H9 (cell line): ENCODE results near the gene CALCOCO1. TPM values are rescaled to one million over a fixed set of nuclear protein-coding genes. Genes with fewer than 3 reads are reported as not detected.
A peak's percentile ranks its signal among the peaks of the same experiment; 100 is the strongest.

Experiments
- DNase-seq: peaks from one replicate; pipeline ENCODE4 v3.0.0-alpha.2; 2017
- H2AFZ ChIP-seq: one replicate; pipeline ENCODE4 v1.6.1; 2013; ENCODE audit warnings: mild to moderate bottlenecking, low read length, control low read depth, moderate library complexity
- H2AK5ac ChIP-seq: 2 replicates; pipeline ENCODE4 v1.6.1; 2013; ENCODE audit warnings: low read length, control low read depth, mixed read lengths; ENCODE audit not compliant: insufficient read length
- H2BK120ac ChIP-seq: one replicate; pipeline ENCODE4 v1.6.1; 2013; ENCODE audit warnings: low read depth, mild to moderate bottlenecking, low read length, control low read depth, inconsistent platforms; ENCODE audit not compliant: poor library complexity, severe bottlenecking
- H2BK12ac ChIP-seq: 2 replicates; pipeline ENCODE4 v1.6.1; 2013; ENCODE audit warnings: low read length, control low read depth, mixed read lengths, low read depth; ENCODE audit not compliant: insufficient read length
- H2BK15ac ChIP-seq: 2 replicates; pipeline ENCODE4 v1.6.1; 2013; ENCODE audit warnings: low read depth, low read length, control low read depth
- H2BK20ac ChIP-seq: one replicate; pipeline ENCODE4 v1.6.1; 2013; ENCODE audit warnings: low read depth, mild to moderate bottlenecking, low read length, control low read depth, inconsistent platforms; ENCODE audit not compliant: poor library complexity, severe bottlenecking
- H2BK5ac ChIP-seq: 2 replicates; pipeline ENCODE4 v1.6.1; 2013; ENCODE audit warnings: low read length, control low read depth, mixed read lengths; ENCODE audit not compliant: insufficient read length
- H3K14ac ChIP-seq: 2 replicates; pipeline ENCODE4 v1.6.1; 2013; ENCODE audit warnings: low read length, control low read depth; ENCODE audit not compliant: insufficient read depth
- H3K18ac ChIP-seq: 2 replicates; pipeline ENCODE4 v1.6.1; 2013; ENCODE audit warnings: low read depth, mild to moderate bottlenecking, mixed read lengths, low read length, control low read depth; ENCODE audit not compliant: insufficient read length
- H3K23ac ChIP-seq: 2 replicates; pipeline ENCODE4 v1.6.1; 2013; ENCODE audit warnings: low read length, control low read depth, mixed read lengths, low read depth; ENCODE audit not compliant: insufficient read length
- H3K23me2 ChIP-seq: 2 replicates; pipeline ENCODE4 v1.6.1; 2013; ENCODE audit warnings: low read depth, mild to moderate bottlenecking, mixed read lengths, low read length, control low read depth; ENCODE audit not compliant: insufficient read length, poor library complexity, severe bottlenecking
- H3K27ac ChIP-seq: 2 replicates; pipeline ENCODE4 v1.5.1; 2013; ENCODE audit warnings: low read length, control low read depth, mixed read lengths, low read depth; ENCODE audit not compliant: insufficient read length
- H3K27me3 ChIP-seq: 2 replicates; pipeline ENCODE4 v1.6.1; 2013; ENCODE audit warnings: low read length, control low read depth, inconsistent platforms; ENCODE audit not compliant: insufficient read depth
- H3K4ac ChIP-seq: 2 replicates; pipeline ENCODE4 v1.6.1; 2013; ENCODE audit warnings: low read depth, mild to moderate bottlenecking, control low read depth, inconsistent platforms, low read length, moderate library complexity
- H3K4me1 ChIP-seq: 2 replicates; pipeline ENCODE4 v1.6.1; 2013; ENCODE audit warnings: low read length, control low read depth, inconsistent platforms; ENCODE audit not compliant: insufficient read depth
- H3K4me2 ChIP-seq: 2 replicates; pipeline ENCODE4 v1.6.1; 2013; ENCODE audit warnings: low read length, control low read depth, mixed read lengths; ENCODE audit not compliant: insufficient read length, insufficient read depth
- H3K56ac ChIP-seq: 2 replicates; pipeline ENCODE4 v1.6.1; 2013; ENCODE audit warnings: low read depth, mild to moderate bottlenecking, mixed read lengths, low read length, control low read depth; ENCODE audit not compliant: insufficient read length
- H3K79me1 ChIP-seq: 2 replicates; pipeline ENCODE4 v1.6.1; 2013; ENCODE audit warnings: low read depth, mild to moderate bottlenecking, moderate library complexity, low read length, control low read depth, inconsistent platforms; ENCODE audit not compliant: insufficient read depth, poor library complexity, severe bottlenecking
- H3K79me2 ChIP-seq: 2 replicates; pipeline ENCODE4 v1.6.1; 2013; ENCODE audit warnings: low read length, control low read depth, inconsistent platforms; ENCODE audit not compliant: insufficient read depth
- H3K9ac ChIP-seq: 2 replicates; pipeline ENCODE4 v1.6.1; 2013; ENCODE audit warnings: low read length, control low read depth, mixed read lengths; ENCODE audit not compliant: insufficient read length; ENCODE audit errors: extremely low read depth
- H3K9me3 ChIP-seq: one replicate; pipeline ENCODE4 v1.6.1; 2013; ENCODE audit warnings: low read depth, low read length, inconsistent platforms; ENCODE audit not compliant: control insufficient read depth
- H3T11ph ChIP-seq: one replicate; pipeline ENCODE4 v1.6.1; 2013; ENCODE audit warnings: mild to moderate bottlenecking, low read length, control low read depth, inconsistent platforms
- H4K20me1 ChIP-seq: one replicate; pipeline ENCODE4 v1.6.1; 2013; ENCODE audit not compliant: control insufficient read depth, insufficient read length, insufficient read depth
- H4K5ac ChIP-seq: 2 replicates; pipeline ENCODE4 v1.6.1; 2013; ENCODE audit warnings: low read depth, mild to moderate bottlenecking, mixed read lengths, low read length, control low read depth; ENCODE audit not compliant: insufficient read length
- H4K8ac ChIP-seq: replicated peaks from 2 replicates; pipeline ENCODE4 v1.6.1; 2013; ENCODE audit warnings: low read length, control low read depth, mixed read lengths, low read depth; ENCODE audit not compliant: insufficient read length
- H4K91ac ChIP-seq: 2 replicates; pipeline ENCODE4 v1.6.1; 2013; ENCODE audit warnings: low read depth, mild to moderate bottlenecking, moderate library complexity, mixed read lengths, low read length, control low read depth; ENCODE audit not compliant: insufficient read length
- H3K27ac Mint-ChIP-seq, 3 experiments: 2 replicates in 2 of 3; 3 replicates in 1 of 3; pipeline ENCODE4 v1.8.0; 2020 to 2021; ENCODE audit warnings: mixed read lengths in 3 of 3, mild to moderate bottlenecking in 1 of 3, moderate library complexity in 1 of 3
- H3K27me3 Mint-ChIP-seq: 2 replicates; pipeline ENCODE4 v1.8.0; 2021; ENCODE audit warnings: low read depth, mild to moderate bottlenecking, moderate library complexity, mixed read lengths
- H3K36me3 Mint-ChIP-seq, 3 experiments: 2 replicates in 2 of 3; 3 replicates in 1 of 3; pipeline ENCODE4 v1.8.0; 2020 to 2021; ENCODE audit warnings: low read depth in 3 of 3, mixed read lengths in 3 of 3; ENCODE audit not compliant: insufficient read depth in 1 of 3
- H3K4me1 Mint-ChIP-seq, 2 experiments: 2 replicates each; pipeline ENCODE4 v1.8.0; 2020; ENCODE audit warnings: mixed read lengths in 2 of 2
- H3K4me3 Mint-ChIP-seq, 2 experiments: 2 replicates in 1 of 2; 3 replicates in 1 of 2; pipeline ENCODE4 v1.8.0; 2020 to 2021; ENCODE audit warnings: mild to moderate bottlenecking in 2 of 2, mixed read lengths in 2 of 2, moderate library complexity in 1 of 2
- H3K9me3 Mint-ChIP-seq, 2 experiments: 2 replicates in 1 of 2; 3 replicates in 1 of 2; pipeline ENCODE4 v1.8.0; 2020; ENCODE audit warnings: mild to moderate bottlenecking in 2 of 2, mixed read lengths in 2 of 2, moderate library complexity in 1 of 2
- CTCF ChIP-seq: fragments of 200-600 bp; sonication (generic); conservative IDR thresholded peaks from 3 replicates; pipeline ENCODE4 v1.8.0; 2021; ENCODE audit warnings: antibody characterized with exemption, mild to moderate bottlenecking
- WGBS: extraction: QIAGEN DNeasy Blood & Tissue Kit; methylation state at CpG from one replicate; pipeline ENCODE4 v1.1.7; 2013; ENCODE audit warnings: missing lambda C conversion rate, low lambda C conversion rate, mixed read lengths; ENCODE audit not compliant: insufficient read length; ENCODE audit errors: extremely low coverage; 5-methylcytosine and 5-hydroxymethylcytosine counted together
- total RNA-seq: library from RNA; stranded (reverse); gene quantifications from 2 replicates; pipeline ENCODE4 v1.2.1, GENCODE V29; 2021

CALCOCO1 gene
- total RNA-seq, 1 experiment from 2014 or later = 22.3 TPM

GRCh38 chr12:53677016-53677799 lies 50.0 kb downstream of the CALCOCO1 start:
- no peaks in the 10 kb centered on the region for H3K79me2 ChIP-seq
- H3K56ac ChIP-seq = no peak overlapping the region
- peak overlapping the region; percentile 12 for H3K27ac ChIP-seq
- no peak overlapping the region for H2BK15ac ChIP-seq
- no peaks in the 10 kb centered on the region for H4K20me1 ChIP-seq
- H3T11ph ChIP-seq = peak overlapping the region; percentile 54
- peak overlapping the region; percentile 39 for H3K18ac ChIP-seq
- DNase-seq = peak; percentile 61
- WGBS = no CpG with 5 or more reads among the region's 51 CpGs
- peak overlapping the region; percentile 90 to 100 (median 95) for H3K27ac Mint-ChIP-seq
- peaks cover 3% of the 10 kb centered on the region for H3K27me3 Mint-ChIP-seq
- no peak overlapping the region for H3K23ac ChIP-seq
- no peak overlapping the region for H4K91ac ChIP-seq
- H3K9me3 Mint-ChIP-seq = peaks cover 0 to 4% of the 10 kb centered on the region in 2 experiments; a peak in 1 of 5 replicates
- peaks cover 7% of the 10 kb centered on the region for H3K4me1 ChIP-seq
- peak overlapping the region; percentile 79; the same call in 1 of the 2 replicates for H3K14ac ChIP-seq
- H4K8ac ChIP-seq = no peak overlapping the region
- H2BK12ac ChIP-seq = no peak overlapping the region
- H3K9me3 ChIP-seq = no peaks in the 10 kb centered on the region
- no peak overlapping the region for H2AK5ac ChIP-seq
- H3K4me2 ChIP-seq = peak overlapping the region; percentile 87
- H2BK20ac ChIP-seq = no peak overlapping the region
- H3K4me3 Mint-ChIP-seq = peak overlapping the region; percentile 90 to 98
- H3K36me3 Mint-ChIP-seq = peaks cover 20 to 28% (median 24%) of the 10 kb centered on the region in 3 experiments; a peak in 6 of 7 replicates
- peaks cover 19% of the 10 kb centered on the region for H3K23me2 ChIP-seq
- H2BK5ac ChIP-seq = no peak overlapping the region
- H2AFZ ChIP-seq = peak overlapping the region; percentile 34
- TF ChIP-seq CTCF = no peak
- no peak overlapping the region for H2BK120ac ChIP-seq
- no peaks in the 10 kb centered on the region for H3K27me3 ChIP-seq
- peaks cover 30 to 41% of the 10 kb centered on the region in 2 experiments for H3K4me1 Mint-ChIP-seq
- H3K4ac ChIP-seq = no peak overlapping the region; the same call in 1 of the 2 replicates
- peaks cover 3% of the 10 kb centered on the region for H3K79me1 ChIP-seq
- no peak overlapping the region for H4K5ac ChIP-seq
- peak overlapping the region; percentile 68 for H3K9ac ChIP-seq
